GM23338 (cell line): ENCODE data around the gene IBA57. TPM values are rescaled to one million over a fixed set of nuclear protein-coding genes. Genes with fewer than 3 reads are reported as not detected.

Experiments used
- ATAC-seq: fragments of 200-7000 bp; cut with Tn5 transposase; 3 replicates; pipeline ENCODE4 v1.9.1; 2020
- DNase-seq: peaks from one replicate; pipeline ENCODE4 v3.0.0-alpha.2; 2015; ENCODE audit warnings: low spot score
- H2AFZ ChIP-seq: fragments of 200-600 bp; sonication (generic); 2 replicates; pipeline ENCODE4 v1.8.0; 2016; ENCODE audit warnings: antibody characterized with exemption, mild to moderate bottlenecking, moderate library complexity
- H3F3A ChIP-seq: fragments of 200-600 bp; sonication (generic); replicated peaks from 2 replicates; pipeline ENCODE4 v1.8.0; 2017; ENCODE audit warnings: antibody characterized with exemption, mixed run types, low read depth
- H3K27ac ChIP-seq: fragments of 200-600 bp; sonication (generic); 2 replicates; pipeline ENCODE4 v1.6.1; 2016; ENCODE audit warnings: low read depth
- H3K27me3 ChIP-seq: fragments of 200-600 bp; sonication (generic); 2 replicates; pipeline ENCODE4 v1.8.0; 2016; ENCODE audit warnings: mild to moderate bottlenecking, mixed run types, moderate library complexity; ENCODE audit not compliant: insufficient read depth
- H3K36me3 ChIP-seq: fragments of 200-600 bp; sonication (generic); 2 replicates; pipeline ENCODE4 v1.8.0; 2016; ENCODE audit warnings: mild to moderate bottlenecking; ENCODE audit not compliant: insufficient read depth
- H3K4me1 ChIP-seq: fragments of 200-600 bp; sonication (generic); 2 replicates; pipeline ENCODE4 v1.8.0; 2016; ENCODE audit warnings: mild to moderate bottlenecking, moderate library complexity; ENCODE audit not compliant: insufficient read depth
- H3K4me2 ChIP-seq: fragments of 200-600 bp; sonication (generic); 2 replicates; pipeline ENCODE4 v1.7.1; 2017; ENCODE audit warnings: mixed run types
- H3K4me3 ChIP-seq: fragments of 200-600 bp; sonication (generic); 2 replicates; pipeline ENCODE4 v1.6.1; 2016; ENCODE audit warnings: mixed run types
- H3K79me2 ChIP-seq: fragments of 200-600 bp; sonication (generic); replicated peaks from 2 replicates; pipeline ENCODE4 v1.8.0; 2017; ENCODE audit warnings: mild to moderate bottlenecking; ENCODE audit not compliant: insufficient read depth
- H3K9me2 ChIP-seq: fragments of 200-600 bp; sonication (generic); 2 replicates; pipeline ENCODE4 v1.8.0; 2017; ENCODE audit not compliant: insufficient read depth
- H4K20me1 ChIP-seq: fragments of 200-600 bp; sonication (generic); replicated peaks from 2 replicates; pipeline ENCODE4 v1.8.0; 2017; ENCODE audit warnings: mild to moderate bottlenecking; ENCODE audit not compliant: insufficient read depth
- H3K27ac Mint-ChIP-seq: 2 replicates; pipeline ENCODE4 v1.8.0; 2020; ENCODE audit warnings: inconsistent platforms, mild to moderate bottlenecking, moderate library complexity, mixed read lengths
- H3K27me3 Mint-ChIP-seq: 3 replicates; pipeline ENCODE4 v1.8.0; 2022; ENCODE audit warnings: low read depth, mild to moderate bottlenecking, moderate library complexity, mixed read lengths, inconsistent platforms; ENCODE audit not compliant: insufficient read depth, poor library complexity
- H3K36me3 Mint-ChIP-seq: 3 replicates; pipeline ENCODE4 v1.8.0; 2021; ENCODE audit warnings: low read depth, mild to moderate bottlenecking, inconsistent platforms, moderate library complexity, mixed read lengths
- H3K4me1 Mint-ChIP-seq: 3 replicates; pipeline ENCODE4 v1.8.0; 2020; ENCODE audit warnings: mild to moderate bottlenecking, inconsistent platforms, mixed read lengths
- H3K4me3 Mint-ChIP-seq: 3 replicates; pipeline ENCODE4 v1.8.0; 2021; ENCODE audit warnings: moderate library complexity, mild to moderate bottlenecking, inconsistent platforms, mixed read lengths
- H3K9me3 Mint-ChIP-seq: 3 replicates; pipeline ENCODE4 v1.8.0; 2020; ENCODE audit warnings: moderate library complexity, mild to moderate bottlenecking, inconsistent platforms, mixed read lengths
- CREB1 ChIP-seq: fragments of 250-450 bp; sonication (Bioruptor Pico); IDR thresholded peaks from 2 replicates; pipeline ENCODE4 v1.5.0; 2020; ENCODE audit warnings: low read depth, mild to moderate bottlenecking, moderate library complexity
- ETS1 ChIP-seq: IDR thresholded peaks from 2 replicates; pipeline ENCODE4 v1.6.1; 2016; ENCODE audit warnings: antibody characterized with exemption
- EZH2 ChIP-seq: fragments of 200-600 bp; sonication (generic); IDR thresholded peaks from one replicate; pipeline ENCODE4 v1.8.0; 2017; ENCODE audit warnings: antibody characterized with exemption, mild to moderate bottlenecking, low read depth; ENCODE audit not compliant: unreplicated experiment
- JUNB ChIP-seq: IDR thresholded peaks from one replicate; pipeline ENCODE4 v1.6.1; 2016; ENCODE audit warnings: antibody characterized with exemption; ENCODE audit not compliant: unreplicated experiment
- POLR2AphosphoS5 ChIP-seq: IDR thresholded peaks from 2 replicates; pipeline ENCODE4 v1.6.1; 2016; ENCODE audit warnings: antibody characterized with exemption, low read depth
- STAT1 ChIP-seq: IDR thresholded peaks from one replicate; pipeline ENCODE4 v1.6.1; 2016; ENCODE audit warnings: antibody characterized with exemption; ENCODE audit not compliant: unreplicated experiment
- ZNF114 ChIP-seq: fragments of 250-450 bp; sonication (Bioruptor Pico); IDR thresholded peaks from 2 replicates; pipeline ENCODE4 v1.5.0; 2020; ENCODE audit warnings: mild to moderate bottlenecking, moderate library complexity
- ZNF331 ChIP-seq: fragments of 250-450 bp; sonication (Bioruptor Pico); IDR thresholded peaks from 2 replicates; pipeline ENCODE4 v1.5.0; 2020; ENCODE audit warnings: low read depth, mild to moderate bottlenecking, moderate library complexity
- ZNF462 ChIP-seq: fragments of 250-450 bp; sonication (Bioruptor Pico); IDR thresholded peaks from 2 replicates; pipeline ENCODE4 v1.5.0; 2020; ENCODE audit warnings: mild to moderate bottlenecking, moderate library complexity
- polyA plus RNA-seq: library from polyadenylated mRNA; unstranded; fragments of >200 nt; fragmentation: Nextera tagmentation; extraction: Ambion mirVana; gene quantifications from 2 replicates; pipeline ENCODE4 v1.2.1, GENCODE V29; 2016
- total RNA-seq: library from RNA; depleted of rRNA; stranded (reverse); fragments of >200 nt; shearing (Covaris generic); gene quantifications from 2 replicates; pipeline ENCODE4 v1.2.3, GENCODE V29; 2014

Gene IBA57
- total and polyA plus RNA-seq, 2 experiments from 2014 or later = 1.1 to 10.3 TPM

- no peaks in the 10 kb centered on the region for H3K9me3 Mint-ChIP-seq
- peaks cover 5% of the 10 kb centered on the region; the same call in 2 of the 3 replicates for H3K4me1 Mint-ChIP-seq
- H3K27ac Mint-ChIP-seq = no peak overlapping the region
- no peaks in the 10 kb centered on the region for H3K36me3 Mint-ChIP-seq
- Histone ChIP-seq H3K4me2 (no peak overlapping the region), H3K27ac (no peak overlapping the region), H3K4me3 (no peak overlapping the region), H3K79me2 (no peaks in the 10 kb centered on the region), H2AFZ (no peak overlapping the region), H3K4me1 (no peaks in the 10 kb centered on the region), H3F3A (no peaks in the 10 kb centered on the region), H3K27me3 (peaks cover 24% of the 10 kb centered on the region), H3K9me2 (no peaks in the 10 kb centered on the region), H4K20me1 (no peaks in the 10 kb centered on the region), H3K36me3 (no peaks in the 10 kb centered on the region)
- H3K27me3 Mint-ChIP-seq = peaks cover 18% of the 10 kb centered on the region
- ATAC-seq (no peak), DNase-seq (no peak)
- no peak for TF ChIP-seq EZH2
- TF ChIP-seq ETS1 = no peak
- TF ChIP-seq STAT1 = no peak
- no peak overlapping the region for H3K4me3 Mint-ChIP-seq
These were observed 44.6 kb downstream of the IBA57 start for GRCh38 chr1:228210076-228210651.

- ATAC-seq (no peak), DNase-seq (no peak)
- peaks cover 5% of the 10 kb centered on the region; the same call in 2 of the 3 replicates for H3K4me1 Mint-ChIP-seq
- H3K27ac Mint-ChIP-seq = no peak overlapping the region
- Histone ChIP-seq H3K36me3 (no peaks in the 10 kb centered on the region), H3K4me1 (no peaks in the 10 kb centered on the region), H4K20me1 (no peaks in the 10 kb centered on the region), H3K27ac (no peak overlapping the region), H3F3A (no peaks in the 10 kb centered on the region), H3K4me2 (no peak overlapping the region), H3K4me3 (no peak overlapping the region), H3K27me3 (peaks cover 18% of the 10 kb centered on the region), H2AFZ (no peak overlapping the region), H3K9me2 (no peaks in the 10 kb centered on the region), H3K79me2 (no peaks in the 10 kb centered on the region)
- H3K9me3 Mint-ChIP-seq = peaks cover under 1% of the 10 kb centered on the region; the same call in 1 of the 3 replicates
- H3K36me3 Mint-ChIP-seq = peaks cover 2% of the 10 kb centered on the region
- H3K4me3 Mint-ChIP-seq = peak overlapping the region; percentile 42; the same call in 1 of the 3 replicates
- H3K27me3 Mint-ChIP-seq = peaks cover 17% of the 10 kb centered on the region
- TF ChIP-seq ETS1 (no peak), ZNF331 (no peak), EZH2 (no peak), POLR2AphosphoS5 (no peak), ZNF462 (no peak), STAT1 (no peak), JUNB (no peak), CREB1 (CRISPR knock-in tag) (no peak), ZNF114 (CRISPR knock-in tag) (no peak)
These were observed 45.3 kb downstream of the IBA57 start for GRCh38 chr1:228210712-228211530.
